K562 (cell line): ENCODE data around the gene ARHGEF40. TPM values are rescaled to one million over a fixed set of nuclear protein-coding genes. Genes with fewer than 3 reads are reported as not detected.
A peak's percentile ranks its signal among the peaks of the same experiment; 100 is the strongest.

Experiments used
- ATAC-seq: fragments of 200-7000 bp; cut with Tn5 transposase; 3 replicates; pipeline ENCODE4 v1.9.1; 2020; ENCODE audit warnings: moderate library complexity
- BruUV-seq: library from RNA; stranded (reverse); fragments of 400-500 nt; replicated peaks from 2 replicates; lab custom pipeline; 2021; lab: Mats Ljungman, UMichigan
- CTCF ChIA-PET: fragments of 300-600 bp; formaldehyde crosslinking; extraction: SDS; loops from one replicate; lab custom pipeline; 2021; ENCODE audit warnings: low intra/inter-chr PET ratio; lab: Yijun Ruan, JAX
- POLR2A ChIA-PET: fragments of 300-600, 350-650 bp; sonication (Branson Sonifier 250); formaldehyde crosslinking; extraction: SDS; loops from one replicate; lab custom pipeline; 2021; ENCODE audit warnings: antibody characterized with exemption, inconsistent platforms; lab: Yijun Ruan, JAX
- DNase-seq, 4 experiments: peaks; one replicate each; pipeline versions ENCODE4 v3.0.0 to v3.0.0-alpha.2; 2011 to 2018; ENCODE audit warnings: low spot score in 3 of 4, mixed read lengths in 3 of 4; ENCODE audit errors: extremely low read depth in 1 of 4
- FAIRE-seq: peaks from 2 replicates; lab custom pipeline; 2011; peaks lifted over from hg19 to GRCh38; lab: Jason Lieb, UNC
- H2AFZ ChIP-seq: 2 replicates; pipeline ENCODE4 v1.6.0; 2011; ENCODE audit warnings: low read depth, low read length, control low read depth, inconsistent platforms
- H3K27ac ChIP-seq: fragments of 200-600 bp; 3 replicates; pipeline ENCODE4 v1.8.0; 2011; ENCODE audit warnings: low read depth, mild to moderate bottlenecking, control low read depth, inconsistent platforms, low read length, moderate library complexity, mixed read lengths; ENCODE audit errors: extremely low read depth
- H3K27me3 ChIP-seq, 2 experiments: fragments of 300-600 bp in 1 of 2; 2 replicates in 1 of 2; 3 replicates in 1 of 2; pipeline versions ENCODE4 v1.6.0 to v1.8.0; 2011; ENCODE audit warnings: inconsistent platforms in 2 of 2, low read length in 2 of 2, mild to moderate bottlenecking in 1 of 2, mixed read lengths in 1 of 2, moderate library complexity in 1 of 2; ENCODE audit not compliant: control insufficient read depth in 2 of 2, insufficient read depth in 2 of 2
- H3K36me3 ChIP-seq: fragments of 300-600 bp; 3 replicates; pipeline ENCODE4 v1.8.0; 2011; ENCODE audit warnings: mild to moderate bottlenecking, low read length, inconsistent platforms; ENCODE audit not compliant: control insufficient read depth, insufficient read depth
- H3K4me1 ChIP-seq, 2 experiments: fragments of 200-600 bp in 1 of 2; replicated peaks in 1 of 2; 2 replicates in 1 of 2; 3 replicates in 1 of 2; pipeline versions ENCODE4 v1.5.1 to v1.8.0; 2011; ENCODE audit warnings: inconsistent platforms in 2 of 2, low read length in 2 of 2, mild to moderate bottlenecking in 1 of 2, mixed read lengths in 1 of 2, moderate library complexity in 1 of 2; ENCODE audit not compliant: control insufficient read depth in 2 of 2, insufficient read depth in 2 of 2
- H3K4me2 ChIP-seq: 2 replicates; pipeline ENCODE4 v1.6.1; 2011; ENCODE audit warnings: low read length, control low read depth, inconsistent platforms, mixed read lengths; ENCODE audit not compliant: insufficient read depth
- H3K4me3 ChIP-seq: fragments of 200-600 bp; sonication (generic), shearing (Covaris generic); 2 replicates; pipeline ENCODE4 v1.5.1; 2016; ENCODE audit warnings: control low read depth, inconsistent platforms
- H3K79me2 ChIP-seq: fragments of 200-600 bp; 3 replicates; pipeline ENCODE4 v1.8.0; 2011; ENCODE audit warnings: low read length, inconsistent platforms; ENCODE audit not compliant: control insufficient read depth, insufficient read depth
- H3K9ac ChIP-seq, 2 experiments: 2 replicates each; pipeline versions ENCODE4 v1.6.0 to v1.6.1; 2011; ENCODE audit warnings: low read depth in 2 of 2, low read length in 2 of 2, control low read depth in 1 of 2, inconsistent platforms in 1 of 2, mild to moderate bottlenecking in 1 of 2, mixed read lengths in 1 of 2; ENCODE audit not compliant: insufficient read depth in 1 of 2
- H3K9me1 ChIP-seq: one replicate; pipeline ENCODE4 v1.6.0; 2011; ENCODE audit warnings: inconsistent platforms, mild to moderate bottlenecking, low read length, moderate library complexity; ENCODE audit not compliant: control insufficient read depth, insufficient read depth
- H3K9me3 ChIP-seq: replicated peaks from 2 replicates; pipeline ENCODE4 v1.5.1; 2011; ENCODE audit warnings: low read depth, low read length, inconsistent platforms; ENCODE audit not compliant: control insufficient read depth, insufficient read depth
- H4K20me1 ChIP-seq: replicated peaks from 2 replicates; pipeline ENCODE4 v1.6.1; 2011; ENCODE audit warnings: low read length, inconsistent platforms, mixed read lengths; ENCODE audit not compliant: control insufficient read depth, insufficient read depth
- AFF1 ChIP-seq, 2 experiments: fragments of 450-650 bp; IDR thresholded peaks; 2 replicates each; pipeline ENCODE4 v1.6.1; 2018; ENCODE audit warnings: mild to moderate bottlenecking in 2 of 2, low read depth in 1 of 2; ENCODE audit not compliant: partially characterized antibody in 2 of 2
- BMI1 ChIP-seq: fragments of 150-350 bp; IDR thresholded peaks from 2 replicates; pipeline ENCODE4 v1.6.1; 2014; ENCODE audit warnings: low read length
- EHMT2 ChIP-seq: fragments of 450-650 bp; IDR thresholded peaks from 2 replicates; pipeline ENCODE4 v1.6.1; 2018; ENCODE audit warnings: antibody characterized with exemption
- GATAD2A ChIP-seq: fragments of 450-650 bp; IDR thresholded peaks from 2 replicates; pipeline ENCODE4 v1.6.1; 2017
- MAFK ChIP-seq: IDR thresholded peaks from 2 replicates; pipeline ENCODE4 v1.6.1; 2011; ENCODE audit warnings: low read length, improper control_type of control experiment
- NCOA6 ChIP-seq: fragments of 450-650 bp; IDR thresholded peaks from 2 replicates; pipeline ENCODE4 v1.6.1; 2017; ENCODE audit warnings: mild to moderate bottlenecking
- NFATC3 ChIP-seq: fragments of 450-650 bp; IDR thresholded peaks from 2 replicates; pipeline ENCODE4 v1.6.1; 2017; ENCODE audit warnings: mild to moderate bottlenecking
- SP1 ChIP-seq: sonication (generic); formaldehyde crosslinking; IDR thresholded peaks from 2 replicates; pipeline ENCODE4 v1.8.1; 2022; ENCODE audit warnings: mild to moderate bottlenecking, missing genetic modification reagents
- ZBTB9 ChIP-seq: fragments of 450-650 bp; formaldehyde crosslinking; IDR thresholded peaks from 2 replicates; pipeline ENCODE4 v1.4.0; 2020; ENCODE audit warnings: mild to moderate bottlenecking, moderate library complexity
- ZFP36 ChIP-seq: fragments of 150-350 bp; IDR thresholded peaks from 2 replicates; pipeline ENCODE4 v1.6.1; 2018; ENCODE audit warnings: low read length, low read depth; ENCODE audit not compliant: partially characterized antibody
- ZNF165 ChIP-seq: fragments of 250-450 bp; sonication (Bioruptor Pico); IDR thresholded peaks from 2 replicates; pipeline ENCODE4 v1.4.0; 2020; ENCODE audit warnings: borderline replicate concordance
- ZNF586 ChIP-seq: fragments of 450-650 bp; formaldehyde crosslinking; conservative IDR thresholded peaks from 2 replicates; pipeline ENCODE4 v1.4.0; 2020; ENCODE audit warnings: mild to moderate bottlenecking, moderate library complexity
- ZNF77 ChIP-seq: fragments of 250-450 bp; sonication (Bioruptor Pico); IDR thresholded peaks from 2 replicates; pipeline ENCODE4 v1.5.0; 2020
- WGBS: fragments of 100-300 bp; shearing (Covaris generic); methylation state at CpG from one replicate; pipeline ENCODE4 v1.1.6; 2016; ENCODE audit warnings: low coverage, mixed read lengths; ENCODE audit not compliant: insufficient coverage; ENCODE audit errors: missing lambda C conversion rate; 5-methylcytosine and 5-hydroxymethylcytosine counted together
- in situ Hi-C: fragments of 300-500 bp; cut with MboI; formaldehyde crosslinking; loops from 4 replicates; pipeline ENCODE4 v1.15.0; 2018; ENCODE audit warnings: inconsistent platforms, mixed read lengths
- intact Hi-C: fragments of 100-400 bp; cut with micrococcal nuclease; formaldehyde crosslinking; loops from 2 replicates; pipeline ENCODE4 v1.14.2; 2022
- polyA plus RNA-seq, 8 experiments: library from polyadenylated mRNA; depleted of rRNA in 4 of 8; stranded (reverse) in 5 of 8; unstranded in 3 of 8; fragments of >200 nt; fragmentation: Nextera tagmentation in 2 of 8; fragmentation: Illumina TruSeq in 1 of 8; extraction: Ambion mirVana in 2 of 8; extraction: Trizol in 1 of 8; gene quantifications; 2 replicates each; pipeline versions ENCODE4 v1.2.1 to v1.2.3, GENCODE V29; 2011 to 2014; ENCODE audit warnings: inconsistent platforms in 1 of 8, missing spikeins in 1 of 8
- total RNA-seq, 7 experiments: library from RNA; depleted of rRNA in 6 of 7; stranded (reverse); fragments of >200 nt in 6 of 7; fragmentation: Illumina TruSeq in 2 of 7; extraction: Trizol in 2 of 7; gene quantifications; 2 replicates each; pipeline versions ENCODE4 v1.2.1 to v1.2.3, GENCODE V29; 2011 to 2021; ENCODE audit warnings: low replicate concordance in 1 of 7
- TF ChIP-seq, protein P1 (sequence below): sonication (generic); IDR thresholded peaks from 2 replicates; pipeline ENCODE4 v1.6.1; 2016

Gene ARHGEF40
- total and polyA plus RNA-seq, 9 of the 15 experiments (the other 6 are each of a cell fraction or from before 2014, with no cell fraction given) = 0.42 to 6.3 (median 3.8) TPM

- 21% methylated on average over 4 of the region's 6 CpGs for WGBS
- H3K9ac ChIP-seq = no peak overlapping the region
- peaks cover 11 to 23% of the 10 kb centered on the region in 2 experiments; a peak in 4 of 5 replicates for H3K4me1 ChIP-seq
- no TSS peak for BruUV-seq
- no peaks in the 10 kb centered on the region for H3K9me3 ChIP-seq
- intact Hi-C loops = loop anchor here (2.0 kb wide), 1 partner anchor 81 kb away; no protein-coding TSS in a partner anchor
- H3K36me3 ChIP-seq = peaks cover 5% of the 10 kb centered on the region; the same call in 1 of the 3 replicates
- DNase-seq (peak in 1 of 4 experiments; percentile 28), ATAC-seq (peak; percentile 30; the same call in 1 of the 3 replicates), FAIRE-seq (peak; percentile 44)
- H3K9me1 ChIP-seq = no peaks in the 10 kb centered on the region
- H3K79me2 ChIP-seq = no peaks in the 10 kb centered on the region
- no peak overlapping the region for H3K4me2 ChIP-seq
- in situ Hi-C loops = no loop called here
- H3K27me3 ChIP-seq = no peaks in the 10 kb centered on the region
- ChIA-PET POLR2A (interaction anchor here (0.6 to 1.7 kb wide), 3 partner anchors 18 to 92 kb away, joined by 3 to 6 read pairs (median 3); no protein-coding TSS in a partner anchor), CTCF (interaction anchor here (0.6 to 1.1 kb wide), 3 partner anchors 81 to 462 kb away, joined by 3 to 4 read pairs (median 4); partner anchors contain the start of gene RNASE4)
- H3K27ac ChIP-seq = no peak overlapping the region
- H2AFZ ChIP-seq = no peak overlapping the region
- H3K4me3 ChIP-seq = no peak overlapping the region
- H4K20me1 ChIP-seq = no peaks in the 10 kb centered on the region
- TF ChIP-seq BMI1 = no peak
- no peak for TF ChIP-seq ZNF165
- TF ChIP-seq ZNF77 (CRISPR knock-in tag) = no peak
- TF ChIP-seq, protein P1, sequence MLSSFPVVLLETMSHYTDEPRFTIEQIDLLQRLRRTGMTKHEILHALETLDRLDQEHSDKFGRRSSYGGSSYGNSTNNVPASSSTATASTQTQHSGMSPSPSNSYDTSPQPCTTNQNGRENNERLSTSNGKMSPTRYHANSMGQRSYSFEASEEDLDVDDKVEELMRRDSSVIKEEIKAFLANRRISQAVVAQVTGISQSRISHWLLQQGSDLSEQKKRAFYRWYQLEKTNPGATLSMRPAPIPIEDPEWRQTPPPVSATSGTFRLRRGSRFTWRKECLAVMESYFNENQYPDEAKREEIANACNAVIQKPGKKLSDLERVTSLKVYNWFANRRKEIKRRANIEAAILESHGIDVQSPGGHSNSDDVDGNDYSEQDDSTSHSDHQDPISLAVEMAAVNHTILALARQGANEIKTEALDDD = no peak
- peak; percentile 52; the same call in 1 of the 2 replicates for TF ChIP-seq NCOA6
- no peak for TF ChIP-seq NFATC3
- peak; percentile 96 for TF ChIP-seq ZBTB9 (CRISPR knock-in tag)
- TF ChIP-seq SP1 (CRISPR knock-in tag) = no peak
- TF ChIP-seq ZNF586 = no peak
- no peak for TF ChIP-seq ZFP36
- TF ChIP-seq MAFK = no peak
- TF ChIP-seq EHMT2 = peak; percentile 97
- peak in 1 of 2 experiments; percentile 90 for TF ChIP-seq AFF1 (IDR thresholded peaks at IDR 0.05; ENCODE audit: low read depth in 1 of 2, partially characterized antibody in 2 of 2)
- TF ChIP-seq GATAD2A = no peak
Measured at GRCh38 chr14:21095430-21096205, 25.5 kb downstream of the ARHGEF40 start.
